Neural crest cell (in vitro differentiated cells): ENCODE measurements around the gene CNTN5. TPM values are rescaled to one million over a fixed set of nuclear protein-coding genes. Genes with fewer than 3 reads are reported as not detected.

Source experiments
- DNase-seq: peaks from one replicate; pipeline ENCODE4 v3.0.0; 2021; ENCODE audit warnings: low read depth, mixed read lengths, low spot score
- H3K27ac Mint-ChIP-seq: one replicate; pipeline ENCODE4 v1.8.0; 2021; ENCODE audit warnings: mild to moderate bottlenecking, mixed read lengths; ENCODE audit not compliant: unreplicated experiment
- H3K27me3 Mint-ChIP-seq: 2 replicates; pipeline ENCODE4 v1.8.0; 2021; ENCODE audit warnings: low read depth, mild to moderate bottlenecking, mixed read lengths
- H3K36me3 Mint-ChIP-seq: 2 replicates; pipeline ENCODE4 v1.8.0; 2021; ENCODE audit warnings: low read depth, mild to moderate bottlenecking, mixed read lengths
- H3K4me1 Mint-ChIP-seq: 2 replicates; pipeline ENCODE4 v1.8.0; 2021; ENCODE audit warnings: mixed read lengths
- H3K4me3 Mint-ChIP-seq: one replicate; pipeline ENCODE4 v1.8.0; 2021; ENCODE audit warnings: mild to moderate bottlenecking, mixed read lengths
- H3K9me3 Mint-ChIP-seq: 2 replicates; pipeline ENCODE4 v1.8.0; 2021; ENCODE audit warnings: mixed read lengths
- long read RNA-seq: library from polyadenylated mRNA; unstranded; transcript quantifications from one replicate; pipeline ENCODE4 v2.0.0, GENCODE V29; 2020
- total RNA-seq: library from RNA; stranded (reverse); gene quantifications from 2 replicates; pipeline ENCODE4 v1.2.1, GENCODE V29; 2021
- TF ChIP-seq, protein P1 (sequence below): fragments of 200-600 bp; sonication (generic); conservative IDR thresholded peaks from 2 replicates; pipeline ENCODE4 v1.5.0; 2021; ENCODE audit warnings: antibody characterized with exemption, mild to moderate bottlenecking

The CNTN5 gene
- not detected in 2 replicates for total RNA-seq
- long read RNA-seq = 0 reads

DNA sequence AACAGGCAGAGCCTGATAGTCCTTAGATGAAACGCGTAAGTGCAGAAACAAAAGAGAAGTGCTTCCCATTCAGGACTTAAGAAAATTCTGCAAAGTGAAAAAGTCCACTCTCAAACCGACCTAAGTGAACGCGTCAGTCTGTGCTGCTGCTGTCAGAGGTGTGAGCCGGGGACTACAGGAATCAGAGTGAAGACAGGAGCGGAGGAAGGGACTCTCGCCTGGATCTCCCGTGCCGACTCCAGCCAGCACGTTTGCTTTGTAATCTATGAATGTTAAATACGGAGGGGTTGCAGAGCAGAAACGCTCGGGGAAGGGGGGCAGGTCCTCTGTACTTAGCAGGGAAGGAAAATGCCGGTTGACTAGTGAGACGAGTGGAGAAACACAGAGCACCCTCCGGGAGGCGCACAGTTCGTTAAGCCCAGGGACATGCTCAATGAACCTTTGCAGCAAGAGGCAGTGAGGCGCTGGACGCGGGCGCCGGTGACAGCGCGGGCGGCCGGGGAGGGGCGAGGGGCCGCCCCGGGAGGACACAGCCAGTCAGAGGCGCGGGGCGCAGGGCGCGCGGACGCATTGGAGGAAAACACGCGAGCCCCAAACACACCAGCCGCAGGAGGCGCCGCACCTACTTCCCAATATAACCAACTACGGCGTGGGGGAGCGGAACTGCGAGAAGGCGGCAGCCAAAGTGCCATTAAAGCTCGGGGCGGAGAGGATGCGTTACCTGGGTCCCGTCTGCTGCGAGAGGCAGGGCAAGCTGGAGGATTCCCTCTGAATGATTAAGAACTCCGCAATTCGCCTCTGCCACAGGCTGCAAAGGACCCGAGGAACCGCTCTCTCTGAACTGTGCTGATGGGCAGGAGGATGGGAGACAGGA is at the start of gene CNTN5:
Gene CNTN5 (plus strand): TSS at position 598 of the 874 bp plus-strand sequence.
- Mint-ChIP-seq H3K27me3 (peaks cover 84% of the 10 kb centered on the region), H3K36me3 (no peaks in the 10 kb centered on the region), H3K9me3 (no peaks in the 10 kb centered on the region), H3K4me1 (peaks cover 8% of the 10 kb centered on the region), H3K4me3 (peak within 1 kb of the TSS; percentile 93), H3K27ac (no peak within 1 kb of the TSS)
- peak; percentile 52 for DNase-seq
- TF ChIP-seq, protein P1, sequence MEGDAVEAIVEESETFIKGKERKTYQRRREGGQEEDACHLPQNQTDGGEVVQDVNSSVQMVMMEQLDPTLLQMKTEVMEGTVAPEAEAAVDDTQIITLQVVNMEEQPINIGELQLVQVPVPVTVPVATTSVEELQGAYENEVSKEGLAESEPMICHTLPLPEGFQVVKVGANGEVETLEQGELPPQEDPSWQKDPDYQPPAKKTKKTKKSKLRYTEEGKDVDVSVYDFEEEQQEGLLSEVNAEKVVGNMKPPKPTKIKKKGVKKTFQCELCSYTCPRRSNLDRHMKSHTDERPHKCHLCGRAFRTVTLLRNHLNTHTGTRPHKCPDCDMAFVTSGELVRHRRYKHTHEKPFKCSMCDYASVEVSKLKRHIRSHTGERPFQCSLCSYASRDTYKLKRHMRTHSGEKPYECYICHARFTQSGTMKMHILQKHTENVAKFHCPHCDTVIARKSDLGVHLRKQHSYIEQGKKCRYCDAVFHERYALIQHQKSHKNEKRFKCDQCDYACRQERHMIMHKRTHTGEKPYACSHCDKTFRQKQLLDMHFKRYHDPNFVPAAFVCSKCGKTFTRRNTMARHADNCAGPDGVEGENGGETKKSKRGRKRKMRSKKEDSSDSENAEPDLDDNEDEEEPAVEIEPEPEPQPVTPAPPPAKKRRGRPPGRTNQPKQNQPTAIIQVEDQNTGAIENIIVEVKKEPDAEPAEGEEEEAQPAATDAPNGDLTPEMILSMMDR = peak; percentile 36

DNA sequence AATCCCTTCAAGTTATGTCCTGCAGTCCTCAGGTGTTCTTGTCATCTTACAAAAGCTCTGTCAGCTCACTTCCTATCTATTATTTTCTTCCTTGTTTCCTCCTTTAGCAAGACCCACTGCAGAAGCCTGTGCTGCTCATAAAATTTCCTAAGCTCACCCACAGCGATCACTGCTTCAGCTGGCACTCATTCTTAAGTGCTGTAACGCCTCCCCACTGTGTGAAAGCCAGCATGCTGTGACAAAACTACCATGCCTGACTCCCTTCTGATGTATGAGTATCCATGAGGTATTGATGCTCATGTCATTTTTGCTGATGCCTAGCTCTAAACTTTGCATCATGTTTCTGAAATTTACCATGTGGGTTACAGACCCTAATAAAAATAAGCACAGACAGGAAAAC is 41.5 kb upstream of the CNTN5 start:
- Mint-ChIP-seq H3K4me1 (no peaks in the 10 kb centered on the region), H3K27ac (no peak overlapping the region), H3K27me3 (no peaks in the 10 kb centered on the region), H3K4me3 (no peak overlapping the region), H3K36me3 (no peaks in the 10 kb centered on the region), H3K9me3 (peaks cover 6% of the 10 kb centered on the region)
- TF ChIP-seq, protein P1 = no peak
- DNase-seq = no peak

DNA sequence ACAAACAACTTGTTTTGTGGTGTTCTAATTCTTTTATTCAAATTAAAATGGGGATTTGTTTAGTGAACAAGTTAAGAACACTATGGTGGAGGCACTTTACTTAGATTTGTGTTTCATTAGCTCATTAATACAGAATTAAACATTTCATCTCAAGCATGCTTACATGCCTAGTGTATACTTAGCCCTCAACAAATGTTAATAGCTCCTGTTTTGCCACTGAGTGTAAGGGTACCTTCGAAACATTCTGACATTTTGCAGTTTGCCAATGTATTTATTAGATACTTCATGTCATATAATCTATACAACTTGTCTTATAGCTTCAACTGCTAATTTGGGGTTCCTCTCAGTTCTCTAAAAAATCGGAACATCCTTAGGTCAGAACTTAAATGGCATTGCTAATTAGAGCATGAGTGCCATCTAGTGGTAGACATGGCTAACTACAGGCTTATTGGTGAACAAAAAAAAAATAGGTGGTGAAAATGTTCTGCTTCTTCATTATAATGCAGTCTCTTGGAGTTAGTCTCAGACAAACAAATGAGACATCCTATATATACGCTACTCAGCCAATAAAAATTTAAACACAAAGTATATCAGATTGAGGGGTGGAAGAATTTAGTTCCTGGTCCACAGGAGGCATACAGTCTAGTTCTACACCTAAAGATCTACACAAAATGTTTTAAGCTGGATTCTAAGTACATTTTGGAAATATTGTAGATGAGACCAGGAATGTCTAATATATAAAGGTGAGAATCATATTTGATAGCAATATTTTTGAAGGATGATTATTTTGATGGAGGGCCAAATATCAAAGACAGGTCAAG is 4.9 kb upstream of the CNTN5 start:
- H3K9me3 Mint-ChIP-seq = no peaks in the 10 kb centered on the region
- H3K4me1 Mint-ChIP-seq = peaks cover 8% of the 10 kb centered on the region
- no peaks in the 10 kb centered on the region for H3K36me3 Mint-ChIP-seq
- no peak overlapping the region for H3K27ac Mint-ChIP-seq
- H3K27me3 Mint-ChIP-seq = peaks cover 50% of the 10 kb centered on the region
- no peak overlapping the region for H3K4me3 Mint-ChIP-seq
- TF ChIP-seq, protein P1 = peak; percentile 96
- DNase-seq = no peak

DNA sequence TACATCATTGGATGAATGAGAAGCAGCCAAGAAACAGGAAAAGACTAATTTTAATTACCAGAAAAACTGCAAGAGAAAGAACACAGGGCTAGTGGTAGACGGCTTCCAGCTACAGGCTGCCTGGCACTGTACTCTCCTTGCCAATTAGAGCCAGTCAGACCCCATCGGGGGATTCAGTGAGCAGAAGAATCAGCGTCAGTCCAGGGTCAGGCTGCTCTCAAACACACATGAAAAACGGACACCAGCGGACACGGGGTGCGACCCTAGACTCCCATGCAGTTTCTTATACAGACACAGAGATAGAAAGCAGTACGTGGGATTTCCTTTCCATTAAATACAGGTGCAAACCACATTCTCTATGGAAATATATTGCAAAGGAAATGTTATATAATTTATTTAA is 1.1 kb upstream of the CNTN5 start:
- Mint-ChIP-seq H3K9me3 (no peaks in the 10 kb centered on the region), H3K27me3 (peaks cover 81% of the 10 kb centered on the region), H3K36me3 (no peaks in the 10 kb centered on the region), H3K4me1 (peaks cover 8% of the 10 kb centered on the region), H3K27ac (no peak overlapping the region), H3K4me3 (peak overlapping the region; percentile 93)
- no peak for DNase-seq
- TF ChIP-seq, protein P1 = no peak

DNA sequence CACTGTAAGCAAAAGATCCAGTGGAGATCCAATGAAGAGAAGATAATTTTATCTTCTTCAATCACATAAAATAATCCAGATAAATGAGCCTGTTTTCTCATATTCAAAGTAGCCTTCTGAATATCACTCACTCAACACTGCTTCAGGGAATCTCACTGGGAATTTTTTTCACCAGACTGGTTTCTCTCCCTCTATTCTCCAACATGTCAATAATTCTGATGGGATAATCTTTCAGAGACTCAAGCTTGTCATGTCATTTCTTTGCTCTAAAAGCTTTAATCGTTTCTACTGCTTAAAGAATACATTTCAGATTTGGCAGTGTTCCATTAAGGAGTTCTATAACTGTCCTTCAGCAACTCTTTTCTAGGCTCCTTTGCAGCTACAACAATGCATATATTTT is 16.3 kb downstream of the CNTN5 start:
- Mint-ChIP-seq H3K36me3 (no peaks in the 10 kb centered on the region), H3K4me1 (no peaks in the 10 kb centered on the region), H3K4me3 (no peak overlapping the region), H3K27me3 (no peaks in the 10 kb centered on the region), H3K27ac (no peak overlapping the region), H3K9me3 (peaks cover 3% of the 10 kb centered on the region)
- TF ChIP-seq, protein P1 = no peak
- no peak for DNase-seq
